Motor neuron (in vitro differentiated cells): Measurements from ENCODE around the gene TNFSF8. TPM values are rescaled to one million over a fixed set of nuclear protein-coding genes. Genes with fewer than 3 reads are reported as not detected.

Experiments
- ATAC-seq, 8 experiments: fragments of 200-7000 bp; cut with Tn5 transposase; replicated peaks in 6 of 8; 2 replicates each; pipeline ENCODE4 v1.8.0; 2021; ENCODE audit warnings: mild to moderate bottlenecking in 8 of 8, moderate library complexity in 8 of 8
- H3K27ac ChIP-seq, 2 donors: fragments of 250-450 bp; sonication (Bioruptor Pico); 2 replicates each; pipeline ENCODE4 v1.9.0; 2021; ENCODE audit warnings: antibody characterized with exemption in 2 of 2, mild to moderate bottlenecking in 2 of 2, moderate library complexity in 1 of 2
- H3K4me1 ChIP-seq, 2 donors: fragments of 250-450 bp; sonication (Bioruptor Pico); replicated peaks in 1 of 2; 2 replicates each; pipeline ENCODE4 v1.6.1; 2021; ENCODE audit warnings: antibody characterized with exemption in 2 of 2, mild to moderate bottlenecking in 2 of 2, moderate library complexity in 1 of 2
- H3K4me3 ChIP-seq, 5 donors: fragments of 250-450 bp; sonication (Bioruptor Pico); 2 replicates each; pipeline ENCODE4 v1.9.0; 2021; ENCODE audit warnings: antibody characterized with exemption in 5 of 5, mild to moderate bottlenecking in 5 of 5, moderate library complexity in 4 of 5
- WGBS, 10 experiments: fragments of 450-650 bp; shearing (Covaris generic); methylation state at CpG; one replicate each; pipeline ENCODE4 v1.0.0; 2022; 5-methylcytosine and 5-hydroxymethylcytosine counted together
- in situ Hi-C, 9 experiments: fragments of 400-800 bp; cut with MboI; loops; one replicate each; pipeline ENCODE4 v1.15.0; 2021; ENCODE audit warnings: low sequenced_read_pairs in 9 of 9, low pct_unique_long_range_greater_than_20kb in 2 of 9; ENCODE audit not compliant: unreplicated experiment in 9 of 9
- total RNA-seq, 8 experiments: library from RNA; unstranded; fragments of 300-600 nt; gene quantifications; 2 replicates each; pipeline versions ENCODE4 v1.2.3 to v1.2.4, GENCODE V29; 2022

Gene TNFSF8
- total RNA-seq, 8 experiments from 2014 or later = 0.21 to 0.87 (median 0.46) TPM; not detected in 3

DNA sequence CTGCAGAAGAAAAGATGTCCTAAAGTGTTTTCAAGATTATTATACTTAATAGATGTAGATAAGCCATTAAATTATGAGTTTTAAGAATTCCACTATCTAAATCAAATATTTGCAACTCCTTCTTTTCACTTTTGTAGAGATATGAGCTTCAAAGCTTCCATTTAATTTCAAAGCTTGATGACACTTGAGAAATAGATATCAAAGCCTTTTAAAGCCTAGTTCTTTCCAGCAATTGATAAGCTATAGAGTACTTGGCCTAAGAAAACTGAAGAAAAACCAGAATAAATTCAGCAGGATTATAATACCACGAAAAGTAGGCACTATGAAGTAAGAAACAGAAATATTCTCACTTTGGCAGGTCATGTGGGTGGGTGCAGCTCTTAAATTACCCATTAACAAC is 1.7 kb downstream of the TNFSF8 start:
- H3K4me3 ChIP-seq = no peak overlapping the region
- no peaks in the 10 kb centered on the region for H3K4me1 ChIP-seq
- ATAC-seq = no peak
- in situ Hi-C loops = no loop called here
- no peak overlapping the region for H3K27ac ChIP-seq
- 10 to 67% (median 33%) methylated on average over 1 of the region's 1 CpG for WGBS, 10 experiments

DNA sequence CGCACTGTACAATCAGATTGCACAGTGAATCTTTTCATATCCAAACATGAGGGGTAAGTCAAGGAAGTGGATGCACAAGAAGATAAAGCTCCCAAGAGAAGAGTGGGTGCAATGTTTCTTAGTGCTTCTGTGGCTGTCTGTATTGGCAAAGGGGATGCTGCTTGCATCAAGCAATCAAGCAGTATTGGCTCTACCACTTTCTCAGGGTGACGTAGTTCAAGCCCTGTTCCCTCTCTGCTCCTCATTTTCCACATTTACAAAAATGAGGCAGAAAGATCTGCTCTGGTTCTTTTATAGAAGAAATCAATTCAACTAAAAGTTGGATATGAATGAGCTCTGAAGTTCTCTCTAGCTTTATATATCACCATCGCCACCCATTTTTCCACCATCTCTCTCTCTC is 2.3 kb downstream of the TNFSF8 start:
- in situ Hi-C loops = no loop called here
- 78 to 100% (median 91%) methylated on average over 2 to 3 of the region's 3 CpGs; no CpG with 5 or more reads in 2 of the 10 experiments for WGBS, 10 experiments
- no peak overlapping the region for H3K27ac ChIP-seq
- no peak for ATAC-seq
- no peak overlapping the region for H3K4me3 ChIP-seq
- H3K4me1 ChIP-seq = no peaks in the 10 kb centered on the region

DNA sequence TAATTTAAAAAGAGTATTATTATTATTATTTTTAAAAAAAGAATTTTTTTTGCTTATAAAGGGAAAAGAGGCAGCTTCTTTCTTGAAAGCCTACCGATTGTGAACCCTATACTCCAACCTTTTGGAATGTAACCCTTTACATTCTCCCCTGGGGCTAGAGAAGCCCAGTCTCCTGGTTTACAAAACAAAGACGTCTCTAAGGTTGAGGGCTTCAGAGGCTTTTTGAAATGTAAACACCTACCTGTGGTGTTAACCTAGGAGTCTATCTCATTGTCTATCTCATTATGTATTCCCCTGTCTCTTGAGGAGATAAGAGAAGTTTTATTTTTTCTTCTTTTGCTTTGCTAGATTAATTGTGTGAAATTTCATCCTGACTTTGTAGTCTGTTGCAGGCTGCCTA is 4.7 kb downstream of the TNFSF8 start:
- WGBS, 10 experiments = 0 to 50% (median 20%) methylated on average over 1 to 2 of the region's 2 CpGs; no CpG with 5 or more reads in 1 of the 10 experiments
- H3K4me3 ChIP-seq = no peak overlapping the region
- H3K4me1 ChIP-seq = no peaks in the 10 kb centered on the region
- no peak overlapping the region for H3K27ac ChIP-seq
- ATAC-seq = no peak
- in situ Hi-C loops = no loop called here

DNA sequence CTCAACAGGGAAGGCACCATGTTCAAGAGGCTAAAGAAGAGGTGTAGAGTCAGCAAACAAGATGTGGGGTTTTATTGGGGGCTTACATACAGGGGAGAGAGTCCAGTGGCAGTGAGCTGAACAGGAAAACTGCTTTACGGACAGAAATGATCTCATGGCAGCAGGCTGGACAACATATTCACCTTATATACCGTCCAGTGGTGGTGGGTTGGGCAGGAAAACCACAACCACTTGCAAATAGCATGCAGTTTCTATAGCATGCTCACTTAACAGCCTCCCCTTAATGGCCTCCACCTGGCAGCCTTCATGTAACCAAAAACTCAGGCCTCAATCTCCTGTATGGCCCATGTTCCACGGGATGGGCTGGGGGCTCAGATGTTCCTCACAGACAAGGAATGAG is 5.4 kb downstream of the TNFSF8 start:
- Histone ChIP-seq H3K4me3 (no peak overlapping the region), H3K27ac (no peak overlapping the region), H3K4me1 (no peaks in the 10 kb centered on the region)
- 20 to 100% (median 60%) methylated on average over 1 to 3 of the region's 3 CpGs; no CpG with 5 or more reads in 4 of the 10 experiments for WGBS, 10 experiments
- in situ Hi-C loops = no loop called here
- ATAC-seq = no peak

DNA sequence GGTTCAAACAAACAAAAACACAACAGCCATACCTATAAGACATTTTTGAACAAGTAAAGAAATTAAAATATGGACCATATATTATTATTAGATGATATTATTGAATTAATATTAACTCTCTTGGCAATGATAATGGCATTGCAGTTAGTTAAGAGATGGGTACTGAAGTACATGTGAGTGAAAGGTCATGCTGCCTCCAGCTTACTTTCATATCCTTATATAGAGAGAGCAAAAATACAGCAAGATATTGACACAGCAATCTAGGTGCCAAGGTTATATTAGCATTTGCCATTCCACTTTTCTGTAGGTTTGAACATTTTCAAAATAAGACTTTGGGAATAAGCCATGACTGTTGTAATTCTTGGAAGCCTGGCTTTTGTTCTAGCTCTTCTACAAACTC is 6.1 kb downstream of the TNFSF8 start:
- Histone ChIP-seq H3K27ac (no peak overlapping the region), H3K4me3 (no peak overlapping the region), H3K4me1 (no peaks in the 10 kb centered on the region)
- no peak for ATAC-seq
- in situ Hi-C loops = loop anchor here in 4 of 9 experiments (25.0 kb wide), 4 partner anchors 88 to 613 kb away; partner anchors contain the start of gene TEX48 (in 1 of the 4)

DNA sequence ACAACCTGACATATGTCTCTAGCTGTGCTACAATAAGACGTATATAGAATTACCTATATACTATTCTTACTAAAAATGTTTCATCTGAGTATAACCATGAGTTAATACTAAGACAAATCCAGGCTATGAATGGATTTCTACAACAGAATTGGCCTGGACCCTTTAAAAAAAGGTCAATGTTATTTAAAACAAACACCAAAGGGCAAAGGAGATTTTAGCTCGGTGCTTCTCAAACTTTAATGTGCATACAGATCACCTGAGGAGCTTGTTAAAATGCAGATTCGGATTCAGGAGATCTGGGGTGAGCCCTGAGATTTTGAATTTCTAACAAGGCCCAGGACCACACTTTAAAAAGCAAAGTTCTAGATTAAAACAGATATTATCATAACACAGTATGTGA is 6.5 kb downstream of the TNFSF8 start:
- in situ Hi-C loops = loop anchor here in 4 of 9 experiments (25.0 kb wide), 4 partner anchors 88 to 613 kb away; partner anchors contain the start of gene TEX48 (in 1 of the 4)
- Histone ChIP-seq H3K27ac (no peak overlapping the region), H3K4me1 (no peaks in the 10 kb centered on the region), H3K4me3 (no peak overlapping the region)
- no peak for ATAC-seq
- WGBS, 10 experiments = 0 to 60% (median 23%) methylated on average over 1 to 3 of the region's 3 CpGs; no CpG with 5 or more reads in 2 of the 10 experiments

DNA sequence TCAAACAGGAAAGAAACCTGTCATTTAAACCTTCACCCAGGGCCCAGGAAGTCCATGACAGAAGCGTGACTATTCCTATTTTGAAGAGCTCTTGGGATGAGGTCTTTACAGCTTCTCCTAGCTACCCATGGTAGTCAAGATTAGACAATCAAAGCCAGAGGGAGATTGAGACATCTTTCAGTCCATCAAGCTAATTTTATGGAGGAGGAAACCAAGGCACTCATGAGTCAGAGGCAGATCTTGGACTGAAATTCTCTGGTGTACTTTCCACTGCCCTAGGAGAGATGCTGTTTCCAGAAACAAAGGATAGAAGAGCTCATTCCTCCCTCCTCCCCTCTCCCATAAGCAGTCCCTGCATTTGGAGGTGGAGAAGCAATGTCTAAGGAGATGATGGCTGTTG is 9.2 kb downstream of the TNFSF8 start:
- ATAC-seq = no peak
- WGBS, 10 experiments = 60 to 100% (median 80%) methylated on average over 1 of the region's 1 CpG; no CpG with 5 or more reads in 7 of the 10 experiments
- no peak overlapping the region for H3K27ac ChIP-seq
- no peak overlapping the region for H3K4me3 ChIP-seq
- no peaks in the 10 kb centered on the region for H3K4me1 ChIP-seq
- in situ Hi-C loops = loop anchor here in 4 of 9 experiments (25.0 kb wide), 4 partner anchors 91 to 616 kb away; partner anchors contain the start of gene TEX48 (in 1 of the 4)

DNA sequence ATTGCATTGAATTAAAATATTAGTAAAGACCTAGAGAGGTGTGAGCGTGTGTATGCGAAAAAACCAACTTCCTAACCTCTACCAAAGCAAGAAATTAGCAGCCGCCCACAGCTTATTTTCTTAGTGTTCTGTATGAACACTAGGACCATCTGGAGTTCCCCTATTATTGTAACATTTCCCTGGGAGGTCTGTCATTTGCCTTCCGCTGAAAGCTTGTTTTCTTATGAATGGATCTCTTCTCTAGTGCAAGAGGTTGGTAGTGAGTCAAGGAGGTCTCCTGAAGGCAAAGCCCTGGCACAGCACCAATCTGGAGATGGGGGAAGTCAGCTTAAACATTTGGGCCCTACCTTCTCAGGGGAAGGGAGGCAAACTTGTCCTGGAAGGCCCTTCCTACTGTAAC is 10.8 kb downstream of the TNFSF8 start:
- WGBS, 10 experiments = 73 to 100% (median 78%) methylated on average over 1 to 4 of the region's 4 CpGs; no CpG with 5 or more reads in 3 of the 10 experiments
- in situ Hi-C loops = loop anchor here in 5 of 9 experiments (10.0 to 25.0 kb wide), 6 partner anchors 93 to 618 kb away; partner anchors contain the start of gene TEX48 (in 1 of the 5)
- no peak overlapping the region for H3K27ac ChIP-seq
- ATAC-seq = no peak
- no peak overlapping the region for H3K4me3 ChIP-seq
- H3K4me1 ChIP-seq = no peaks in the 10 kb centered on the region

DNA sequence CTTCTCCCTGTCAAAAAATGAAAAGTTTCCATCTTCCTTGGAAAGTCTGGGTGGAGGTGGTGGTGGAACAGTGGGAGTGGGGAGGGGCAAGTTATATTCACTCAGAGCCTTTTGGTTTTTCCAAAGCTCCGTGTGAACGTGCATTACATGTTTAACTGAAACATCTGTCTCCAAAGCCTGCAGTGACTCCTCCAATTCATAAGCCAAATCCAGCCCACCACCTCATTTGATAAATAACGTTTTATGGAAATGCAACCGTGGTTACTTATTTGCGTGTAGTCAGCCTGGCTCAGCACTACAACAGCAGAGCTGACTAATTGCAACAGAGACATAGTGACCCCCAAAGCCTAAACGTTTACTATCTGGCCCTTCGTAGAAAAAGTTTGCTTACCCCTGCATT is 13.9 kb downstream of the TNFSF8 start:
- H3K27ac ChIP-seq = no peak overlapping the region
- in situ Hi-C loops = loop anchor here in 5 of 9 experiments (10.0 to 25.0 kb wide), 6 partner anchors 96 to 621 kb away; partner anchors contain the start of gene TEX48 (in 1 of the 5)
- no peaks in the 10 kb centered on the region for H3K4me1 ChIP-seq
- no peak overlapping the region for H3K4me3 ChIP-seq
- no peak for ATAC-seq
- WGBS, 10 experiments = 15 to 100% (median 70%) methylated on average over 1 to 4 of the region's 7 CpGs

DNA sequence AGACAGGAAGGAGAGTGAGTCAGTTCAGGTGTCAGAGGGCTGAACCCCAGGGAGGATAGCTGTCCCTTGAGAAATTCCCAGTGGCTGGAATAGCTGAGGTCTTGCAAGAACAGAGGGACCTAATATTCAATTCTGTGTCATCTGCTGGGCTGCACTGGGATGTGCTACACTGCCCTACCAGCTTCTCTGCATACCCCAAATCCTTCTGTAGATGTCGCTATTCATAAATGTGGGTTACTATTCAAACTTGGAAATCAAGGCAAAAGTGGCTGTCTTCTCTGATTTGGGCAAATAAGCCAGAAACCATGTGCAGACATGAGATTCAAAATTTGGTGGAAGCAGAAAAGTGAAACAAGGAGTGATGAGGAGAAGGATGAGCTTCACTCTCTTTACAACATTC is 16.3 kb downstream of the TNFSF8 start:
- 17 to 63% (median 50%) methylated on average over 1 of the region's 1 CpG; no CpG with 5 or more reads in 4 of the 10 experiments for WGBS, 10 experiments
- Histone ChIP-seq H3K27ac (no peak overlapping the region), H3K4me1 (no peaks in the 10 kb centered on the region), H3K4me3 (no peak overlapping the region)
- in situ Hi-C loops = loop anchor here in 5 of 9 experiments (10.0 to 25.0 kb wide), 6 partner anchors 98 to 623 kb away; partner anchors contain the start of gene TEX48 (in 1 of the 5)
- peak in 2 of 8 experiments; percentile 23 to 29 for ATAC-seq

DNA sequence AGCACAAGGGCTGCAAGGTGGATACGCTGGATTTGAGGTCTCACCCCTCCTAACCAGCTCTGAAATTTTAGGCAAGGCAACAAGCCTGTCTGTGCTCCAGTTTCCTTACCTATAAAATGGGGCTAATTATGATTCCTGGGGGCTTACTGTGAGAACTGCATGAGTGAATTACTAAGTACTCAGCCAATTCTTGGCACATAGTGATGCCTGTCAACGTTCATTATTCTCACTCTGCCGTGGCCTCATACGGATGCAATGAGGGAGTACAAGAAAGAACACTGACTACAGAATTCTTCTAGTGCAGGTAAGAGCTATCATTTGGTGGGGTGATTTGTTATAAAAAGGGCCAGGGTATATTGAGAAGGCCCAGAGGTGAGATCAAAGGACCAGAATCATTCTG is 16.7 kb downstream of the TNFSF8 start:
- WGBS, 10 experiments = 70 to 100% (median 83%) methylated on average over 1 to 4 of the region's 4 CpGs; no CpG with 5 or more reads in 2 of the 10 experiments
- no peak for ATAC-seq
- H3K4me3 ChIP-seq = no peak overlapping the region
- in situ Hi-C loops = loop anchor here in 5 of 9 experiments (10.0 to 25.0 kb wide), 6 partner anchors 99 to 624 kb away; partner anchors contain the start of gene TEX48 (in 1 of the 5)
- H3K27ac ChIP-seq = no peak overlapping the region
- no peaks in the 10 kb centered on the region for H3K4me1 ChIP-seq

DNA sequence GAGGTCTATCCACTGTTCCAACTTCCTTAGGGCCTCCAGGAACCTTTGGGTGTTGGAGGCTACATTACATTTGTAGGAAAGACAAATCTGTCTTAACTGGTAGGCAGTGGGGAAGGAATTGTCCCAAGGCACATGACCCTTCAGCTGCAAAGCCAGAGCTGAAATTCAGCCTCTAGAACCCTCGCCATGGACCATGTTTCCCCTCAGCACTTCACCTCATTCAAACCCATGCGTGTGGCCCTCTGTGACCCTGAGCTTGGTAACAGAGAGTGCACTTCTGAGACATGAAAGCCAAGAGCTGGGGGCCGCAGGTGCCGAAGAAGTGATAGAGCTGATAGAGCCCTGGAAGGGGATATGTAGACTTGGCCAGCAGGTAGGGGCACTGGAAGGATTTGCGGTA is 17.2 kb downstream of the TNFSF8 start:
- WGBS, 10 experiments = 42 to 95% (median 80%) methylated on average over 2 to 4 of the region's 5 CpGs; no CpG with 5 or more reads in 5 of the 10 experiments
- Histone ChIP-seq H3K4me3 (no peak overlapping the region), H3K4me1 (no peaks in the 10 kb centered on the region), H3K27ac (no peak overlapping the region)
- ATAC-seq = no peak
- in situ Hi-C loops = loop anchor here in 5 of 9 experiments (10.0 to 25.0 kb wide), 6 partner anchors 99 to 624 kb away; partner anchors contain the start of gene TEX48 (in 1 of the 5)

DNA sequence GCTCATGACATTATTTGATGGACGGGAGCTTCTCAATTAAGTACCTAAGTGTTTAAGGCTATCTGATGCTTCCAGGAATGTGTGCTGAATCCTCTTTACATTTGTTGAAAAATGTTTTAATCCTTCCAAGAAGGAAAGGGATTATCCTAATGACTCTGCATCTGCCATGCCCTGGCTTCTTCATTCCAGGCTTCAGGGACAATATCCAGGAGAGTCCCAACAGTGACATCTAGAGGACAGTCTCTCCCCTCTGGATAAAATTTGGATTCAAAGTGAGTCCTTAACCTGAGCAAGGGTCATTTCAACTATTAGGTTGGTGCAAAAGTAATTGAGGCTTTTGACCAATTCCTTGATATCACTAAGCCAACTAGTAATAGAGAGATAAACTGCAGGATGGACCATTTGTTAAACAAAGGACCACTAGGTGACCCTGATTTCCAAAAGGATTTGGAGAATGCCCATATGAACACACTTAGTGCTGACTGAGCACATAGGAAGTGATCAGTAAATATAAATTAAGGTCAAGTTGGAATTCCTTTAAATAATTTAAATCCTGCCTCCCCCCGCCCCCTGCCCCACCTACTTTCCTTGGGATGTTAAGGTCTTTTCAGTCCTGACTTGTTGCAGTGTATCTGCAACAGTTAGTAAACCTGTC is 19.1 kb downstream of the TNFSF8 start:
- H3K4me1 ChIP-seq = no peaks in the 10 kb centered on the region
- H3K27ac ChIP-seq = no peak overlapping the region
- WGBS, 10 experiments = 0 to 100% (median 50%) methylated on average over 1 to 2 of the region's 2 CpGs; no CpG with 5 or more reads in 1 of the 10 experiments
- no peak overlapping the region for H3K4me3 ChIP-seq
- in situ Hi-C loops = loop anchor here in 5 of 9 experiments (10.0 to 25.0 kb wide), 6 partner anchors 101 to 626 kb away; partner anchors contain the start of gene TEX48 (in 1 of the 5)
- peak in 7 of 8 experiments; percentile 33 to 75 (median 52) for ATAC-seq
